Activated gamma-delta T cell (primary cell): Measurements from ENCODE around the gene STON2.

Experiments used
- DNase-seq: peaks from one replicate; lab custom pipeline; 2025; lab: John Stamatoyannopoulos, UW

The STON2 gene

DNA sequence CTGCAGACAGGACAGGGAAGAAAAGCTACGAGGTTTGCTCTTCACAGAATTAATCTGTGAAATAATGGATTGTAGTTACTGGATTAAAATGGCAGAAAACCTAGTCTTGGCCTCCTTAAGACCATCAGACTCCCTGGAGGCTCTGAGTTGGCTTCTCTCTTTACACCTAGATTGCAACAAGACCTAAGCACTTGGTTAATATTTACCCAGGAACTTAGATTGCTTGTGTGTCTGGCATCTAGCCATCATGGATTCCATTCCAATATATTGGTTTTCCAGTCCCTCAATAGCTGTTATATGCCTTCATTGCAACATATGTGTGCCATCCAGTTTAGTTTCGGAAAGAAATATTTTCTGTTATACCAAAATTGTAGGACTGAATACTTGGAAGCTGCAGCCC, 177.4 kb downstream of the STON2 start:
- no peak for DNase-seq

DNA sequence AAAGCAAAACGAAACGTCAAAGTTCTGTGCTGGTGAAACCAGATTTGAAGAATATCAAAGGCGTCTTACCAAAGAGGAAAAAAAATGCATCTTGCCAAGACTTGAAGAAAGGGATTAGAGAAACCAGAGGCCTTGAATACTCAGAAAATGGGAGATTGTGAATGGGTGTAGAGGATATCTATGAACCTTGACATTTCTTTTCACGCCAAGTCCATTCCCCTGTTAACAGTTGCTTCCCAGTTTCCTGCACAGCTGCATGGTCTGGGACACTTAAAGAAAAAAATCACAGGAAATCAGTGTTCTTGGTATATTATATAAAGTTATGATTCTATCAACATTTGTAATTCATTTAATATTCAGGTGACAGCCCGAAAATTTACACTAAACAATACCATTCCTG, 178.0 kb downstream of the STON2 start:
- DNase-seq = no peak

DNA sequence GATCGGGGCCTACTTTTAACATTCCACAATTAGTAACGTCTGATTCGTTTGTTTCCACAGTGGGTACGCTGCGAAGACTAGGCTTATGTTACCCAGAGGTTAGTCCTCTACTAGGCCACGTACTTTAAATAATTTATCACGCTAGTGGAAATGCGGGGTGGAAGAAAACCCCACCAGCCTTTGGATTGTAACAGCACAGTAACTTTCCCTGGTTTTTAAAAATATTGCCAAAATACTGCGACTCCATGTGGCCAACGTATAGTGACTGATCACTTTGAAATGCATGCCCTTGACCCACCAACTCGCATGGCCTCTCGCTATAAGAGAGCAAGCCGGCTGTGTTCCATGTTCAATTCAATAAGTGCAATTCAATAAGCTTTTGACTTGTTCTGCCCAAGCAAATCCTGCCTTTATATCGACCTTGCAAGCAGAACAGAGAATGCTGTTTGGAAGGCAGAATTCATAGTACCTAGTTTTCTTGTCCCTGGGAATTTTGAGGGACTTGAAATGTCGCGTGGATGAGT, 178.5 kb downstream of the STON2 start:
- no peak for DNase-seq

DNA sequence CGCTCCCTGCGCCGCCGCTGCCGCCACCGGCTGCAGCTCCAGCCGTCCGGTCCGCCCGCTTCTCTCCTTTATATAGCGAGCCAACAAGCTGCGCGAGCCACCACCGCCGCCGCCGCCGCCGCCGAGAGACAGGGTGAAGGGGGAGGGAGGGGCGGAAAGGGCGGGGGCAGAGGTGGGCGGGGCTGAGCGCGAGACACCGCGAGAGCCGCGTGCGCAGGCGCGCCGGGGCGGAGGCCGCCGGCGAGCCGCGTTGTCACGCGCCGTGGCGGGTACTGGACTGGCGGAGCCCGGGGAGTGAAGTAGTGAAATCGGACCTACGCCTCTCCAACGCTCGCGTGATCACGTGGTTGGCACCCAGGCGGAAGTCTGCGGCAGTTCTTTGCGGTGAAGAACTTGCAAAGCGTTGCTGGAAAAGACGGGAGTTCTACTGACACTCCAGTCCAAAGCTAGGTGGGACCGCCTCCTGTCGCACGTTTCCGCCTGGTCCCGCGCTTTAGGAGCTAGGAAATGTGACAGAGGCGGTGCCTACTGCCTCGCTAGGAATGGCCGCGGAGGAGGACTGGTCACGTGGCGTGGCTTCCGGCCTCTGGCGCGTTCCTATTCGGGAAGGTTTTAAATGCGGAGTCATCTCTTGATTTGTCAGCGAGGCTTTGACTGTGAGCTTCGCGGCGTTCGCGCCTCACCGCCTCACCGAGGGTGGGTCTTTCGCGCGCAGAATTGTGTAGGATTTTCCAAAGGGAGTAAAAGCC, 179.1 kb downstream of the STON2 start, which contains the start of gene GTF2A1:
GTF2A1 (minus strand) TSS at position 130 of the 749 bp plus-strand sequence. CDS start 441 bp downstream, outside the sequence.
- peak; percentile 98 for DNase-seq

DNA sequence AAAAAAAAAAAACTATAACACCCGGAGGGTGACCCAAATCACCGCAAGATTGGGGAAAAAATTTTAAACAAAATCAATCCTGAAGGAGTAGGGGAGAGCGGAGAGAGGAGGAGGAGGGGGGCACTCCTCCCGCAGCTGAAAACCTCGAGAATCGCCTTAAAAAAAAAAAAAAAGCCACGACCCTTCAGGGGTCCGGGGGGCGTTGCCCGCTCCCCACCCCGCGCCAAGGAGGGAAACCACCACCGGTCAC, 179.6 kb downstream of the STON2 start:
- no peak for DNase-seq

DNA sequence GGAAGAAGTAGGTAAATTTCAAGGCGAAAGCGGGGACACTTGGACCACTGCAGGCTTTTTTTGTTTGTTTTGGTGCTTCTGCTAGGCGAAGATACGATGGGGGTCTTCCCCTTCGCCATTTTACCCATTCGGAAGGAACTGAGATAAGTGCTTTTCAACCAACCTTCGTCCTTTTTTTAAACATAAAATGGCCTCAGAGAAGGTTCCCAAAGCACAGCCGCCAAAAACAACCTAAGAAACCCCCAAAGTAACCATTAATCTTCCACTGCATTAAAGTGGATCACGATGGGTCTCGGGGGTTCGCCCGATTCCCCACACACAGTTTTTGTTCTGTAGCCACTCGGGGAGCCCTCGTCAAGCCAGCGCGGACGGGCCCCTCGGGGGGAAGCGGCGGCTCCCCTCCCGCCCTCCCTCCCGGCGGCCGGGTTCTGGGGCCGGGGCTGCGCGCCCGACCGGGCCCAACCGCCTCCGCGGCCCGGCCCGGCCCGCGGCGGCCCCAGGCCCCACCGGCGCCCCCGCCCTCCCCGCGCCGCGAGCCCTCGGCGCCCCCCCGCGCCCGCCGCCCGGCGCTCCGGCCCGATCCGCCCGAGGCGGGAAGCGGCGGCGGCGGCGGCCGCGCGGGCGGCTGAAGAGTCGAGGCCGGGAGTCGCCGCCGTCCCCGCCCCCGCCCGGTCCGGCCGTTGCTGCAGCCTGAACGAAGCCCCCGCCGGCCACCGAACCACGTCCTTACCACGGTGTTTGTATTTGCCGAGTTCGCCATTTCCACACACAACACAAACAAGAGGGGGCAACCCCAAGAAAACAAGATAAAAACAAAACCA, 180.2 kb downstream of the STON2 start:
- DNase-seq = peak; percentile 44

DNA sequence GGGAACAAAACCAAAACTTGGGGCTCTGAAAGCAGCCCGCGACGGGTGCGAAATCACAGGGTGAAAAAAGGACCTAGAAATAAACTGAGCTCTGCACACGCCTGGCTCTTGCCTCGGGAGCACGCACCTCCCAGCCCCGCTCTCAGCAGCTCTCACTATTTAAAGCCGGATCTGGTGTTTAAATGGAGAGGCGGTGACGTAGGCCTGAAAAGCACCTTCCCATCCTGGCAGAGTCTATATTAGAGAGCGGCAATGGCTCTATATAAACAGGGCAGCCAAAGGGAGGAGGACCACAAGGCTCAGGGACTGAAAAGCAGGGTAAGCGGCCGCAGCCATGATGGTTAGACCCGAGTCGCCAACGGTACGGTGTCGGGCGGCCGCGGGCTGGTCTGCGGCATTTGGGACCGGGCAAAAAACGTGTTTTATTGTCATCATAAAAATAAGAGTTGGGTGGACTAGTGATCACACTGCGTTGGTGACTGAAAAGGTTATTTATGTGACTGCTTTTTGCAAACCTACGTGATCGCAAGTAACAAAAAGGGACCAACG, 180.8 kb downstream of the STON2 start:
- peak; percentile 48 for DNase-seq

DNA sequence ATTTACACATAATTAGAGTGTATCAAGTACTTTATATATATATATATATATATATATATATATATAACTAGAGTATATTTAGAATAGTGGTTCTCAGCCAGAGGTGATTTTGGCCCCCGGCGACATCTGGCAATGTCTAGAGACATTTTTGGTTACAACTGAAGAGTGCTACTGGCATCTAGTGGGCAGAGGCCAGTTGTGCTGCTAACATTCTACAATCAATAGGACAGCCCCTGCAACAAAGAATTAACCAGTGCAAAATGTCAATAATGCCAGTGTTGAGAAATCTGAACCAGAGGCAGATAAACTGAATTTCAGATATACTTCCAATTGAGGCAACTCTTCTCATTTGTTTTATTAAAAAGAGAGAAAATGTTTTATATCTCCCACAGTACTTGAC, 188.3 kb downstream of the STON2 start:
- DNase-seq = no peak
